Frontal cortex (tissue), 4 donors: ENCODE measurements around the gene FBXO46. TPM values are rescaled to one million over a fixed set of nuclear protein-coding genes. Genes with fewer than 3 reads are reported as not detected.

ENCODE experiments used
- DNase-seq, 2 donors: peaks; one replicate each; pipeline ENCODE4 v3.0.0; 2012; ENCODE audit warnings: low spot score in 2 of 2
- FAIRE-seq: peaks from 2 replicates; lab custom pipeline; 2012; peaks lifted over from hg19 to GRCh38; lab: Jason Lieb, UNC
- total RNA-seq: library from RNA; depleted of rRNA; stranded (reverse); fragments of >200 nt; gene quantifications from one replicate; pipeline ENCODE4 v1.2.3, GENCODE V29; 2014
- donor health status: control.
- donor health status: control.
- donor health status: control.

FBXO46 gene, protein sequence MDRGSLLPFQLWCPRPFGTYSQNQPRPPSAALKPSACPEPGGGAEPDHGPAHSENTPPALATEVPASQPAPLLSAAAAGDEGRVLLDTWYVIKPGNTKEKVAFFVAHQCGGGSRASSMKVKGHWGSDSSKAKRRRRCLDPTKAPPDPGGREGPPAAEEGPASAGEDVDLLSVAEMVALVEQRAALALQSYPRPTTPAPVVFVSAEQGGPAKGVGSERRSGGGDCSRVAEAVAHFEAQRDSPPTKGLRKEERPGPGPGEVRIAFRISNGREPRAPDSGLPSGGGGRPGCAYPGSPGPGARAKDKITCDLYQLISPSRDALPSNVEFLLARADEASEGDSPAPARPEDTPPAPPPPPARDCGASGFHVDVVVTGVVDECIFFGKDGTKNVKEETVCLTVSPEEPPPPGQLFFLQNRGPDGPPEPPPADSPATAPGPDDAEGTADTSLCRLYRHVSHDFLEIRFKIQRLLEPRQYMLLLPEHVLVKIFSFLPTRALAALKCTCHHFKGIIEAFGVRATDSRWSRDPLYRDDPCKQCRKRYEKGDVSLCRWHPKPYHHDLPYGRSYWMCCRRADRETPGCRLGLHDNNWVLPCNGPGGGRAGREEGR
- total RNA-seq: 13.9 TPM

DNA sequence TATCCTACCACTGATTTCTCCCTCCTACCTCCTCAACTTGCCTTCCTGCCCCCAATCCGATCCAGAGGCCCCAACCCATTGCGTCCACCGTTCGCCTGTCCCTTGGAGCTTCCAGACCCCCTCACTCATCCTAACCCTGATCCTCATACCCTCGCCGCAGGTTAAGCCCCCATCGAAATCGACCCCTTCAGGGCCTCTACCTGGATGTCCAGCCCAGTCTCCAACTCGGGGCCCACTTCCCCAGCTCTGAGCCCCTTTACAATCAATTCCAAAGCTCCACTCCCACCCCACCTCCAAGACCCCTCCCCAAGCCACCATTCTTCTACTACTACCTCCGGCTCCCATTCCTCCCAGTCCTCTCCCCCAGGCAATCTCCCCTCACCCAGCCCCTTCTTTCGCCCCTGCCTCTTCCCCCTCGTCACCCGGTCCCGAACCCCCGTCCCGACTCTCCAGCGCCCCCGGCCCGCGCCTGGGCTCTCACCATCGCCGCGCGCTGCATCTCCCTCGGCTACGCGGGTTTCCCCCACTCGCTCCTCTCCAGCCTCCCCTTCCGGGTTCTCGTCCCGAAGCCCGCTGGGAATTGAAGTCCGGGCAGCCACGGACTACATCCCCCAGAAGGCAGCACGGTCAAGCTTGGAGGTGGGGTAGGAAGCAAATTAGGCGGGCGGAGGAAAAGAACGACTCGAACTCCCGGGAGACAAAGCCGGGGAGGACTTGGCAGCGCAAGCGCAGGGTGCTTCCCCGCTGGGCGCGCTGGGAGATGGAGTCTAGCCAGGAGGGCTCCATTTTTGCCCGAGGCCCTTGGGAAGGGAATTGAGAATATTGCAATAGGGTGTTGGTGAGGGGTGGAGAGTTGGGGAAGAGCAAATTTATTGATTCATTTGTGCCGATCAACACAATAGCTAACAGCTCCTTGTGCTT lies at the start of gene FBXO46:
TSS of gene FBXO46 (minus strand) at position 529 of the 921 bp plus-strand sequence. CDS start 17,401 bp downstream, outside the sequence.
- FAIRE-seq (peak; percentile 64), DNase-seq (peak; percentile 93 to 96)

DNA sequence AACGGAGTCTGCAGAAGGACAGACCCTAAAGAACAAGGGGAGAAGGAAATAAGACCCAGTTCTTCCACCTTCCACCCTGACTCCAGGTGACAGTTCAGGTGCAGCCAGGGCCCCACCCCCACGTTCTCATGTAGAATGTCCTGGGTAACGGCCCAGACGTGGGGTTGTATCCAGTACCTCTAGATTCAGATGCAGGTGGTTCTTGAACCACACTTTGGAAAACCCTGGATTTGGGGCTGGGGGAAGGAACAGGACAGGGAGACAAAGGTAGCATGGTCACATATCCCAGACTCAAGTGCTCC lies 49.4 kb upstream of the FBXO46 start:
- no peak for FAIRE-seq
- DNase-seq: peak in 1 of 2 donors; percentile 12

DNA sequence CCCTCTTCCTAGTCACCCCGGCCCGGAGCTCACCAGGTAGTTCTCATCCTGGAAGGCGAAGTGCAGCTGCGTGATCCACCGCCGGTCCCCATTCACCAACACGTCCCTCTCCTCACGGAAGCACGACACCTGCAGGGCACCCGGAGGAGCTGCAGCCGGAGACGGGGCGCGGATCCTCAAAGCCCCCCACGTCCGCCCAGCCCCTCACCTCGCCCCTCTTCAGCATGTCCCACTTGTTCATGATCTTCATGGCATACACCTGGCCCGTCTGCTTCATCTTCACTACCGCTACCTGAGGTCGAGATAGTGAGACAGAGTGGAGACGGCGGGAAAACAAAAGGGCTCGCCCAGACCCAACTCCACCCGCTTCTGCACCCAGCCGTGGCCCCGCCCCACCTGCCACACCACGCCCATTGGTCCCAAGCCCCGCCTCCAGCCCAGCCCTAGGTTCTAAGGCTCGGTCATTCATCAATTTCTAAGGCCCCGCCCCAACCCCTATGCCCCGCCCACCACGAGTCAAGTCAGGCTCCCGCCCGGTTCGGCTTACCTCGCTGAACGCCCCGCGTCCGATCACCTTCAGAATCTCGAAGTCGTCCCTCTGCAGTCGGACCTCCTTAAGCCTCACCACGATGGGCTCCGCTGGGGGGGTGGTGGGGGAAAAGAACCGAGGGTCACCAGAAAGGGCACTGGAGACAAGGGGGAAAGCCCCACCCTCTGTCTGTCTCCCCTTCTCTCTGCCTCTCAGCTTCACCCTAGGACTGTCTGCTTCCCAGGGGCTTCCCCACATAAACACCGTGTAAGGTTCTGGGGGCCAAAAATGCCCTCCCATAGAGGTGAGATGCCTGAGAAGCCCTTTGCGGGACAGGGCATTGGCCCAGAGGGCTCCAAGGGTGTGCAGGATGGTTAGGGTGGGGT lies 48.8 kb upstream of the FBXO46 start:
- FAIRE-seq: no peak

DNA sequence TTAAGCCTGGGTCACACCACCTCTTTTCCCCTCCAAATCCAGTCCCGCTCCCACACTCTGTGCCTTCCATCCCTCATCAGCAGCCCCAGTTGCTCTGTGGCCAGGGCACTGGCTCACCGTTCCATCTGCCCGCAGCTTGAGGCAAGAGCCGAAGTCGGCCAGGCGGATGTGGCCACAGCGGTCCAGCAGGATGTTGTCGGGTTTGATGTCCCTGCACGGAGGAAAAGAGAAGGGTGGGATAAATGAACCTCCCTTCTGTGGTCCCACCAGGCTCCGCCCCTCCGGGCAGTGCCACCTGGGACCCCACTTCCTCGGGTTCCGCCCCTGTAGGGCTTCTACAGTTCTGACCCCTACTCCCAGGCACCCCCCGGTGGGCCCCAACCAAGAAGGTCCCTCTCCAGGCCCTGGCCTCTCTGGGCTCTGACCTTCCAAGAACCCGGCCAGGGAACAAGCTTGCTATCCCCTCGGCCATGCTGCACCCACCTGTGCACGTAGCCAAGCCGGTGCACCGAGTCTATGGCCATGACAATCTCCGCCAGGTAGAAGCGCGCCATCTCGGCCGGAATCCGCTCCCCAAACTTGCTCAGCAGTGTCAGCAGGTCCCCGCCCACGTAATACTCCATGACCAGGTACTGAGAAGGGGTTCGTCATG lies 47.4 kb upstream of the FBXO46 start:
- no peak for FAIRE-seq
- DNase-seq: no peak

More for the DNA sequence above, 48.8 kb upstream of the FBXO46 start:
- peak; percentile 25 to 70 for DNase-seq

DNA sequence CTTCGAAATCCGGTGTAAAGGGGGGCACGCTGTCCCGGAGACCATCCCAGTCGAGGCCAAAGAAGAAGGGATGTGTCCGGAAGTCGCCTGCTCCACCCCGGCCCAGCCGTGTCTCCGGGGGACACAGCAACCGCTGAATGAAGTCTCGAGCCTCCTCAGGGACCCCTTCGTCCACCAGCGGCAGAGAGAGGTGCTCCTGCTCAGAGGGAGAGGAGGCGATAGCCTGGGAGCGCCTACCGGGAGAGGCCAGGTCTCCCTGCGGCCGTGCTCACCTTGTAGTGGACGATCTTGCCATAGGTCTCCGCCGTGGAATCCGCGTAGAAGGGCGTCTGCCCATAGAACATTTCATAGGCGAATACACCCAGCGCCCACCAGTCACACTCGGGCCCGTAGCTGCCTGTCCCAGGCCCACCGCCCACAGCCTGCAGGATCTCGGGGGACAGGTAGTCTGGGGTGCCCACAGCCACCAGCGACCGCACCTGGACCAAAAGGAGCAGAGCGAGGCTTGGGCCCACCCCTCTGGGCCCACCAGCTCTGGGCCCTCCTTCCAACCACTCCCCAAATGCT lies 46.8 kb upstream of the FBXO46 start:
- DNase-seq (no peak), FAIRE-seq (no peak)

DNA sequence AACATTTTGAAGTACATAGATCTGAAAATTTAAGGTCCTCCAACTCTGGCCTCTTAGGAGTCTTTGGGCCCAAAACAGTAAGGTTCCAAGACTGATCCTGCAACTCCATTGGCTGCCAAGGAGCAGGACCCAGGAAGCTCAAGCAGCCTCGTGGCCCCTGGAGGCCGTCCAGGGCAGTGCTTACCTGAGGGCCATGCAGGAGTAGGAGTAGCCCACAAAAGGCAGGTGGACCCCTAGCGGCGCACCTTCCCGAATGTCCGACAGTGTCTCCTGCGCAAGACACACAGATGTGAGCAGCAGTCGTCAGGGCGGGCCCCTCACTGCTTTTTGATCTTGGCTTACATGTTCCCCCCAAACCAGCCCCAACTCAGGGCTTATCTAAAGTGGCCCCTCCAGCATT lies 44.1 kb upstream of the FBXO46 start:
- DNase-seq (no peak), FAIRE-seq (no peak)

DNA sequence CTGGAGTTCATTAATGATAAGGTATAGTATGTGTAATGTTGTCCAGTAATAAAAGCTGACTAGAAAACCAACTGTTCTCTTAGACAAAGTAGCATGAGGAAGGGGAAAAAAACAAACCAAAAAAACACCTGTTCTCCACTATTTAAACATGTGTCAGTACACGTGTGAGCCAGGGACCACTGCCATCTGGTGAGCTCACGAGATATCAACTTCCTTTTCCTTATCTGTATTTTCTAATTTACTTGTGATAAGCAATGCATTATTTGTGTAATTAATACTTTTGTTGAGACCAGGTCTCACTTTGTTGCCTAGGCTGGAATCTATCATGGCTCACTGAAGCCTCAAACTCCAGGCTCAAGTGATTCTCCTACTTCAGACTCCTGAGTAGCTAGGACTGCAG lies 42.7 kb upstream of the FBXO46 start:
- FAIRE-seq (no peak), DNase-seq (no peak)

DNA sequence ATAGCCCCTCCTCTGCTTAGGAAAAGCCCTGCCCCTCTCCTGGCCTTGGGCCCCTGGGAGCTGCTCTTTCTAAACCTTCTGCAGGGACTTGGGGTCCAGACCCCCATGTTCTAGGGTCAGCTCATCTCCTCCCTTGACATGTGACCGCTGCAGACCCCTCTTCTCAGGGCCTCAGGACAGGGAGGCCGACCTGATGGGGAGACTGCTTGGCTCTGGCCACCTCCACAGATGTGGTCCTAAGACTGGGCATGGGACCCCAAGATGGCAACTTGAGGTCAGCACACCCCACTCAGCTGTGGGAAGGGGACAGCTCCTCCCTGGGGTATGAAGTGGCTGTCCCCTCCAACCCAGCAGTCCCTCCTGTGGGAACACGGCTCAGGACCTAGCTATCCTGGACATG lies 42.2 kb upstream of the FBXO46 start:
- DNase-seq (no peak), FAIRE-seq (no peak)

DNA sequence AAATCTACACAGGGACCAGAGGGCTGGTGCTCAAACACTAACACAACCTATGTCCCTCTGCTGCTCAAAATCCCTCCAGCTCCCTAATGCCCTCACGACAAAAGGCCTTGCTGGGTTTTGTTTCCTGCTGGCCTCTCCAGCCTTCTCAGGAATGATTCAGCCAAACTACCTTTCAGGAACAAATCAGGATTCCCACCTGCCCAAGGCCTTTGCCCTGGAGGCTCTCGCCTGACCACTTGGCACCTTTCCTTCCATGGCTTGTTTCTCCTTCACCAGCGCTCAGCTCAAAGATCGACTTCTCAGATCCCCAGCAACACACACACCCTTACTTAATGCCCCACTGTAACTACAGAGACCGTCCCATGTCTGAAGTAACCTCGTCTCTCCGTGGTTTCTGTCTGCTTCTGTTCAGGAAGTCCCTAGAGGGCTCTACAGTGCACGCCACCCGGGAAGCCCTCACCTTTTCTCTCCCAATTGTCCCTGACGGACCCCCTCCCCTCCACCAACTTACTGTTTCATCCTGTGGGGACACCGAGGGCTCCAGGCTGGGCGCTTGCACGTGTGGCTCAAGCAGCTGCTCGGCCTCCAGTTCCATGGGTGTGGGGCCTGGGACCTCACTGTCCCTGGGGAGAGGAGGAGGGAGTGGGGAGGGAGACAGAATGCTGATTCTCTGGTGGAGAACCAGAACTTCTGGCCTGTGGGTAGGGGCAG lies 41.6 kb upstream of the FBXO46 start:
- no peak for DNase-seq
- no peak for FAIRE-seq

DNA sequence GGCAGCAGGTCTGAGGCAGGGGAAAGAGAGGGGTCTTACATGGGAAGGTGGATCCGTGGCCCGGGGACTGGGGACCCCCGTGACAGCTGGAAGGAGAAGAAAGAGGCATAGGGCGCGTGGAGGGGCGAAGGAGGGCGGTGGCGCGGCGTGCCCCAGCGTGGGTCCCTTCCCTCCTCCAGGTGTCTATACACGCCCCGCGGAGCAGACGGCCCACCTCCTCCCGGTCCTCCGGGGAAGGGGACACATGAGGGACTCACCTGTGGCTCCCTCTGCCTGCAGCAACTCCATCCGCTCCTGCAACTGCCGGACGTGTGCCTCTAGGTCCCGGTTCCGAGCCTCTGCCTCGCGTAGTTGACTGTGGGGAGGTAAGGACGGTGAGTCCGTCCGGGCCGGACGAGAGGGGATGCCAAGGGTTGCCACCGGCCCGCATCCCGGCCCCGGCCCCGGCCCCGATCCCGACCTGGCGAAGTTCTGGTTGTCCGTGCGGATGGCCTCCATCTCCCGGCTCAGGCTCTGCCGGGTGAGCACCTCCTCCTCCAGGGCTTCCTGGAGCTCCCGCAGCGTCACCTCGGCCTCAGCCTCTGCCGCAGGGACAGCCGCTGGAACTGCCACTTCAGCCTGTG lies 40.7 kb upstream of the FBXO46 start:
- no peak for FAIRE-seq
- no peak for DNase-seq

DNA sequence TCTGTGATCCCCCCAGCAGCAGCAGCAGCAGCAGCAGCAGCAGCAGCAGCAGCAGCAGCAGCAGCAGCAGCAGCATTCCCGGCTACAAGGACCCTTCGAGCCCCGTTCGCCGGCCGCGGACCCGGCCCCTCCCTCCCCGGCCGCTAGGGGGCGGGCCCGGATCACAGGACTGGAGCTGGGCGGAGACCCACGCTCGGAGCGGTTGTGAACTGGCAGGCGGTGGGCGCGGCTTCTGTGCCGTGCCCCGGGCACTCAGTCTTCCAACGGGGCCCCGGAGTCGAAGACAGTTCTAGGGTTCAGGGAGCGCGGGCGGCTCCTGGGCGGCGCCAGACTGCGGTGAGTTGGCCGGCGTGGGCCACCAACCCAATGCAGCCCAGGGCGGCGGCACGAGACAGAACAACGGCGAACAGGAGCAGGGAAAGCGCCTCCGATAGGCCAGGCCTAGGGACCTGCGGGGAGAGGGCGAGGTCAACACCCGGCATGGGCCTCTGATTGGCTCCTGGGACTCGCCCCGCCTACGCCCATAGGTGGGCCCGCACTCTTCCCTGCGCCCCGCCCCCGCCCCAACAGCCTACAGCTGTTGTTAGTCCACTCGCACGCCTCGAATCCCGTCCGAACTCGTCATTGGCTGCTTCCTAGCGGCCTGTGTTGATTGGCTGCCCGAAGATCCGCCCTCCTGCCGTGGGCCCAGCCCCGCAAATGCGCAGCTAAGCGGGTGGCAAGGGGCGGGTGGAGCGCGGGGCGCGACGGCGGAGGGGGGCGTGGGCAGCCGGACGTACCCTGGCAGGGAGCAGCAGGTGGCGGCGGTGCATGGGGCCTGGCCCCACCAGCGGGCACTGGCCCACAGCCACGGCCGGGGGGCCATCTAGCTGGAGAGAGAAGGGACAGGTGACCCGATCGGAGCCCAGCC lies 39.8 kb upstream of the FBXO46 start:
- FAIRE-seq (no peak), DNase-seq (peak; percentile 97)

DNA sequence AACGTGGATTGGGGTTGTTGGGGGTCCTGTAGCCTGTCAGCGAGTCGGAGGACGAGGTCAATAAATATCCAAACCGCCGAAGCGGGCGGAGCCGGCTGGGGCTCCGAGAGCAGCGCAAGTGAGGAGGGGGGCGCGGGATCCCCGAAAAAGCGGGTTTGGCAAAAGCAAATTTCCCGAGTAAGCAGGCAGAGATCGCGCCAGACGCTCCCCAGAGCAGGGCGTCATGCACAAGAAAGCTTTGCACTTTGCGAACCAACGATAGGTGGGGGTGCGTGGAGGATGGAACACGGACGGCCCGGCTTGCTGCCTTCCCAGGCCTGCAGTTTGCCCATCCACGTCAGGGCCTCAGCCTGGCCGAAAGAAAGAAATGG lies 39.1 kb upstream of the FBXO46 start:
- FAIRE-seq (no peak), DNase-seq (peak in 1 of 2 donors; percentile 68)

DNA sequence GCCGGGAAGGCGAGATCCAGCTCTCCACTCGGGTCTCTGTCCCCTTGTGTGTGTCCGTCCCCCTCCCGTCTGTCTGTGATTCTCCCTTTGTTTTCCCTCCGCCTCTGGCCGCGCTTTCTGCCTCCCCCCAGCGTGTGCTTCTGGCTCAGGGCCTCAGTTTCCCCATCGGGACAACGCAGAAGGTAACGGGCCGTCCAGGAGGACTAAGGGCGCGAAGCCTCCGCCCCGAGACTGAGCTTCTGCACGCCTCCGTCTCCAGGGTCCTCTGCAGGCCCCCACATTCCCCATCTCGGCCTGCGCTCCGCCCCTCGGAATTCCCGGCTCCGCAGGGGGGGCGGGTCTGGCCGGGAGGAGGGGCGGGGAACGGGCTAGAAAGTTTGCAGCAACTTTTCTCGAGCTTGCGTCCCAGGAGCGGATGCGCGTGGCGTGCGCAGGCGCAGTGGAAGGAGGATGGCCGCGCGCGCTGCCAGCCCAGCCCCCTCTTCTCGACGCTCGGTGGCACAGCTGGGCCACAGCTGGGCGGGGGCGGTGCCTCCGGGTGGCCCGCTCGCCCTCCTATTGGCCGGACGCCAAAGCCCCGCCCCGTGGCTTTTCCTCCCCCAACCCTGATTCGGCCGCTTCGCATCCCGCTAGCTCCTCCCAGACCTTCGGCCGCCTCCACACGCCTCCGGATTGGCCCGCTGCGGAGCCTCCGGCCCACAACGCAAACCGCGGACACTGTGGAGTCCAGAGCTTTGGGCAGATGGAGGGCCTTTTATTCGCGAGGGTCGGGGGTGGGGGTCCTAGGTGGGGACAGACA lies 38.5 kb upstream of the FBXO46 start, which contains the start of gene SIX5:
TSS of gene SIX5 (minus strand) at position 269 of the 799 bp plus-strand sequence. CDS start 408 bp downstream, outside the sequence.
- FAIRE-seq: no peak
- peak; percentile 97 to 99 for DNase-seq

DNA sequence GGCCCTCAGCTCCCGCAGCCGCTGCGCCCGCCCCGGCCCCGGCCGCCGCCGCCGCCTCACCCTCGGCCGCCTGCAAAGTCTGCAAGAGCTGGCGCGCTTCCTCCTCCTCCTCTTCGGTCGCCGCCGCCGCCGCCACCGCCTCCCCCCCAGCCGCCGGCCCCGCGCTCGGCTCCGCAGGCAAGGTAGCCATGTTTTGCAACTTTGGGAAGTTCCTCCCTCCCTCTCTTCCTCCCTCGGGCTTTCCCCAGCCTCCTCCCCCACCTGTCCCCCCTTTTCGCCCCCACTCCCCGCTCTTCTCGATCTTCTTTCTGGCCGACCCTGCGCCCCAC lies 37.9 kb upstream of the FBXO46 start:
- DNase-seq (no peak), FAIRE-seq (no peak)

DNA sequence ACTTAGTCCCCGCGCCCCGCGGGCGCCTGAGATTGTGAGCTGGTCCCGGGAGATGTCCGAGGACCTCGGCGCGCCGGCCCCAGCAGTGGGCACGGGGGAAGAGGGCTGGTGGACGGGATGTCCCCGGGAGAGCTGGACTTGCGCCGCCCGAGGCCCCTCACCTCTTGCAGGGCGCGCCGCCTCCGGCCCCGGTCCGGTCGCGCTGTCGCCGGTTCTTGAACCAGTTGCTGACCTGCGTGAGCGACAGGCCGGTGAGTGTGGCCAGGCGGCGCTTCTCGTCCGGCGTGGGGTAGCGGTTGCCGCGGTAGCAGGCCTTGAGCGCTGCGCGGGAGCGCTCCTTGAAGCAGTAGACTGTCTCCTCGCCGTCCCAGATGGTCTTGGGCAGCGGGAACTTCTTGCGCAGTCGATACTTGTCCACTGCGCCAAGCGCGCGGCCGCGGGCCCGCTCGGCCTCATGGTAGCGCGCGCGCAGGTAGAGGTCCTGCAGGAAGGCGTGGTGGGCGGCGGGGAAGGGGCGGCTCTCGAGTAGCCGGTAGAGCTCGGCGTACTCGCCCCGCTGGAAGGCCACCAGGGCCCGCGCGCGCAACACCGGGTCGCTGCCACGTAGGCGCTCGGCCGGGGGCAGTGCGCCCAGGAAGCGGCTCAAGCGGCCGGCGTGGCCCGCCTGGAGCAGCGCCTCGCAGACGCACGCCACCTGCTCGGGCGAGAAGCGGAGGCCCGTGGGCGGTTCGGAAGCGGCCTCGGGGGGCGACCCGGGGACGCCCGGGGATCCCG lies 37.4 kb upstream of the FBXO46 start:
- peak in 1 of 2 donors; percentile 57 for DNase-seq
- no peak for FAIRE-seq
